Measurements from ENCODE around the gene SULT1C2.
"Not testable (repeated sequence)": the region's sequence is repeated elsewhere in the genome, so short reads cannot be mapped to it uniquely, and the experiment has no call there.

The SULT1C2 gene

DNA sequence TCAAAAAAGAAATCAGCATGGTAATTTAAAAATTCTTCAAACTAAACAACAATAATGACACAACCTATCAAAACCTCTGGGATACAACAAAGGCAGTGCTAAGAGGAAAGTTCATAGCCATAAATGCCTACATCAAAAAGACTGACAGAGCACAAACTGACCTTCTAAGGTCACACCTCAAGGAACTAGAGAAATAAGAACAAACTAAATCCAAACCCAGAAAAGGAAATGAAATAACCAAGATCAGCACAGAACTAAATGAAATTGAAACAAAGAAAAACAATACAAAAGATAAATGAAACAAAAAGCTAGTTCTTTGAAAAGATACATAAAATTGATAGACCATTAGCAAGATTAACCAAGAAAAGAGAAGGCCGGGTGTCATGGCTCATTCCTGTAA is 70.6 kb downstream of the SULT1C2 start:
- ATAC-seq; H3K9me3 Mint-ChIP-seq; H3K4me3 Mint-ChIP-seq; H3K27ac Mint-ChIP-seq; H3K36me3 Mint-ChIP-seq; H3K4me1 Mint-ChIP-seq; DNase-seq (ENCODE audit: low spot score in 2 of 2): not testable (repeated sequence)

All from stimulated activated effector memory CD8-positive, alpha-beta T cell treated with anti-CD3 and anti-CD28 coated beads, Interleukin-12 subunit alpha, Interleukin-12 subunit beta, amount 100 ng/mL, for 72 hours (primary cell).